GM18505 (cell line): ENCODE data around the gene CD46.
A peak's percentile ranks its signal among the peaks of the same experiment; 100 is the strongest.

Experiments used
- ATAC-seq: cut with Tn5 transposase; IDR thresholded peaks from one replicate; pipeline ENCODE4 v1.9.1; 2021; ENCODE audit not compliant: unreplicated experiment
- POLR2A ChIP-seq: IDR thresholded peaks from 4 replicates; pipeline ENCODE4 v1.6.1; 2011; ENCODE audit warnings: borderline replicate concordance; ENCODE audit not compliant: insufficient read depth, insufficient read length; ENCODE audit errors: extremely low read depth

The CD46 gene

DNA sequence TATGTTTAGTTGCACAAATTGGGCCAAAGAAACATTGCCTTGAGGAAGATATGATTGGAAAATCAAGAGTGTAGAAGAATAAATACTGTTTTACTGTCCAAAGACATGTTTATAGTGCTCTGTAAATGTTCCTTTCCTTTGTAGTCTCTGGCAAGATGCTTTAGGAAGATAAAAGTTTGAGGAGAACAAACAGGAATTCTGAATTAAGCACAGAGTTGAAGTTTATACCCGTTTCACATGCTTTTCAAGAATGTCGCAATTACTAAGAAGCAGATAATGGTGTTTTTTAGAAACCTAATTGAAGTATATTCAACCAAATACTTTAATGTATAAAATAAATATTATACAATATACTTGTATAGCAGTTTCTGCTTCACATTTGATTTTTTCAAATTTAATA is 43.0 kb downstream of the CD46 start:
- no peak for ATAC-seq
- no peak for TF ChIP-seq POLR2A

- ATAC-seq, result peak; percentile 66
- no peak for TF ChIP-seq POLR2A
These were observed 45.5 kb downstream of the CD46 start for GRCh38 chr1:207797229-207797973.

- no peak for TF ChIP-seq POLR2A
- no peak for ATAC-seq
These were observed 47.0 kb downstream of the CD46 start for GRCh38 chr1:207798847-207799246.

DNA sequence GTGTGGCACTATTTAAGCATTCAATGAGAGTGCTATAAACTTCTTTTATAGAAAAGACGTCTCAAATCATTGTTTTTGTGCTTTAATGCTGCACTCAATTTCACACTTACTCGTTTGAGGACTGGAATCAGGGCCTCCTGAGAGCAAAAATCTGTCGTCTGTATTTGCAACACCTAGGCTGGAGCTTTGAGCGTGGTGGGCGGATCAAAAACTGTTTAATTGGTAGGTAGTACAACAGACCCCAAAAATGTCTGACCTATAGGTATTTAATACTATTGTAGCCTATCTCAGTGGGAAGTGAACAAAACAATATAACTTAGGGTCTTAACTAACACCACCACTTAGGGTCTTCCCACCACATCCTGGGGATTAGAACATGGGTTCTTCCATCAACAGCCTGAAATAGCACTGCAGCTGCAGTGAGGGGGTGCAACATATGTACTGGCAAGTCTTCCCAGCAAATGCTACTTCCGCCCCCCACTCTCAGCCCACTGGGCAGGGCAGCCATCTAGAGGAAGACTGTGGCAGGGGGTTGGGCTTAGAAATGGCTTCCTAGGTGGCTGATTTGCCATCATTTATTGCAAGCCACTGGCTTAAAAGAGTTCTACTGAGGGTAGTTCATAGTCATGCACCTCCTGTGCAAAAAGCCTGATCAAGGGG is 48.3 kb downstream of the CD46 start:
- TF ChIP-seq POLR2A, result no peak
- no peak for ATAC-seq

- ATAC-seq, result no peak
- no peak for TF ChIP-seq POLR2A
These were observed 50.0 kb downstream of the CD46 start for GRCh38 chr1:207801819-207802218.

DNA sequence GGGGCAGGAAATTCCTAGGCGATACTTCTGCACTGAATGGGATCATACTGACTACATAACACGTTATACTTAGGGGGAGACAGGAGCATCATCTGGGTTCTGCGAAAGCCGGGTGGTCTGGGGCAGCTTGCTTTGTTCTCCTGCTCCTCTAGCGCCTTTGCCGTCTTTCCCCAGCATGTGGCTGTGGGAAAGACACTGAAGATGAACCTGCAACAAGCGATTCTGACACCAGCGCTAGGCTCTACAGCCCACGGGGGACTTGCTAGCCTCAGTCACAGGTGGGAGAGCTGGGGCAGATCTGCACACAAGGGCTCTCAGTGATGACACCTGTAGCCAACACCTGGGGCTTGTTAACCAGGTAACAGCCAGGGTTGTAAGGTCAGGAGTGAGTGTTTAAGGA is 51.8 kb downstream of the CD46 start:
- peak; percentile 16 for TF ChIP-seq POLR2A
- no peak for ATAC-seq

- no peak for ATAC-seq
- TF ChIP-seq POLR2A, result no peak
These were observed 53.0 kb downstream of the CD46 start for GRCh38 chr1:207804721-207805468.

- no peak for ATAC-seq
- TF ChIP-seq POLR2A, result no peak
These were observed 54.1 kb downstream of the CD46 start for GRCh38 chr1:207805841-207806421.

GRCh38 chr1:207806531-207807325 is 54.9 kb downstream of the CD46 start:
- no peak for TF ChIP-seq POLR2A
- ATAC-seq, result no peak

GRCh38 chr1:207807326-207807689 is 55.5 kb downstream of the CD46 start:
- TF ChIP-seq POLR2A, result no peak
- ATAC-seq, result no peak

- no peak for TF ChIP-seq POLR2A
- no peak for ATAC-seq
These were observed 56.0 kb downstream of the CD46 start for GRCh38 chr1:207807690-207808321.

- TF ChIP-seq POLR2A, result no peak
- no peak for ATAC-seq
These were observed 56.5 kb downstream of the CD46 start for GRCh38 chr1:207808322-207808705.
